H9 (cell line): ENCODE data around the gene RAB3B. TPM values are rescaled to one million over a fixed set of nuclear protein-coding genes. Genes with fewer than 3 reads are reported as not detected.

Experiments
- DNase-seq: peaks from one replicate; pipeline ENCODE4 v3.0.0-alpha.2; 2017
- H2AFZ ChIP-seq: one replicate; pipeline ENCODE4 v1.6.1; 2013; ENCODE audit warnings: mild to moderate bottlenecking, low read length, control low read depth, moderate library complexity
- H2AK5ac ChIP-seq: 2 replicates; pipeline ENCODE4 v1.6.1; 2013; ENCODE audit warnings: low read length, control low read depth, mixed read lengths; ENCODE audit not compliant: insufficient read length
- H2BK120ac ChIP-seq: one replicate; pipeline ENCODE4 v1.6.1; 2013; ENCODE audit warnings: low read depth, mild to moderate bottlenecking, low read length, control low read depth, inconsistent platforms; ENCODE audit not compliant: poor library complexity, severe bottlenecking
- H2BK12ac ChIP-seq: 2 replicates; pipeline ENCODE4 v1.6.1; 2013; ENCODE audit warnings: low read length, control low read depth, mixed read lengths, low read depth; ENCODE audit not compliant: insufficient read length
- H2BK15ac ChIP-seq: 2 replicates; pipeline ENCODE4 v1.6.1; 2013; ENCODE audit warnings: low read depth, low read length, control low read depth
- H2BK20ac ChIP-seq: one replicate; pipeline ENCODE4 v1.6.1; 2013; ENCODE audit warnings: low read depth, mild to moderate bottlenecking, low read length, control low read depth, inconsistent platforms; ENCODE audit not compliant: poor library complexity, severe bottlenecking
- H2BK5ac ChIP-seq: 2 replicates; pipeline ENCODE4 v1.6.1; 2013; ENCODE audit warnings: low read length, control low read depth, mixed read lengths; ENCODE audit not compliant: insufficient read length
- H3K14ac ChIP-seq: 2 replicates; pipeline ENCODE4 v1.6.1; 2013; ENCODE audit warnings: low read length, control low read depth; ENCODE audit not compliant: insufficient read depth
- H3K18ac ChIP-seq: 2 replicates; pipeline ENCODE4 v1.6.1; 2013; ENCODE audit warnings: low read depth, mild to moderate bottlenecking, mixed read lengths, low read length, control low read depth; ENCODE audit not compliant: insufficient read length
- H3K23ac ChIP-seq: 2 replicates; pipeline ENCODE4 v1.6.1; 2013; ENCODE audit warnings: low read length, control low read depth, mixed read lengths, low read depth; ENCODE audit not compliant: insufficient read length
- H3K23me2 ChIP-seq: 2 replicates; pipeline ENCODE4 v1.6.1; 2013; ENCODE audit warnings: low read depth, mild to moderate bottlenecking, mixed read lengths, low read length, control low read depth; ENCODE audit not compliant: insufficient read length, poor library complexity, severe bottlenecking
- H3K27ac ChIP-seq: 2 replicates; pipeline ENCODE4 v1.5.1; 2013; ENCODE audit warnings: low read length, control low read depth, mixed read lengths, low read depth; ENCODE audit not compliant: insufficient read length
- H3K27me3 ChIP-seq: 2 replicates; pipeline ENCODE4 v1.6.1; 2013; ENCODE audit warnings: low read length, control low read depth, inconsistent platforms; ENCODE audit not compliant: insufficient read depth
- H3K4ac ChIP-seq: 2 replicates; pipeline ENCODE4 v1.6.1; 2013; ENCODE audit warnings: low read depth, mild to moderate bottlenecking, control low read depth, inconsistent platforms, low read length, moderate library complexity
- H3K4me1 ChIP-seq: 2 replicates; pipeline ENCODE4 v1.6.1; 2013; ENCODE audit warnings: low read length, control low read depth, inconsistent platforms; ENCODE audit not compliant: insufficient read depth
- H3K4me2 ChIP-seq: 2 replicates; pipeline ENCODE4 v1.6.1; 2013; ENCODE audit warnings: low read length, control low read depth, mixed read lengths; ENCODE audit not compliant: insufficient read length, insufficient read depth
- H3K56ac ChIP-seq: 2 replicates; pipeline ENCODE4 v1.6.1; 2013; ENCODE audit warnings: low read depth, mild to moderate bottlenecking, mixed read lengths, low read length, control low read depth; ENCODE audit not compliant: insufficient read length
- H3K79me1 ChIP-seq: 2 replicates; pipeline ENCODE4 v1.6.1; 2013; ENCODE audit warnings: low read depth, mild to moderate bottlenecking, moderate library complexity, low read length, control low read depth, inconsistent platforms; ENCODE audit not compliant: insufficient read depth, poor library complexity, severe bottlenecking
- H3K79me2 ChIP-seq: 2 replicates; pipeline ENCODE4 v1.6.1; 2013; ENCODE audit warnings: low read length, control low read depth, inconsistent platforms; ENCODE audit not compliant: insufficient read depth
- H3K9ac ChIP-seq: 2 replicates; pipeline ENCODE4 v1.6.1; 2013; ENCODE audit warnings: low read length, control low read depth, mixed read lengths; ENCODE audit not compliant: insufficient read length; ENCODE audit errors: extremely low read depth
- H3K9me3 ChIP-seq: one replicate; pipeline ENCODE4 v1.6.1; 2013; ENCODE audit warnings: low read depth, low read length, inconsistent platforms; ENCODE audit not compliant: control insufficient read depth
- H3T11ph ChIP-seq: one replicate; pipeline ENCODE4 v1.6.1; 2013; ENCODE audit warnings: mild to moderate bottlenecking, low read length, control low read depth, inconsistent platforms
- H4K20me1 ChIP-seq: one replicate; pipeline ENCODE4 v1.6.1; 2013; ENCODE audit not compliant: control insufficient read depth, insufficient read length, insufficient read depth
- H4K5ac ChIP-seq: 2 replicates; pipeline ENCODE4 v1.6.1; 2013; ENCODE audit warnings: low read depth, mild to moderate bottlenecking, mixed read lengths, low read length, control low read depth; ENCODE audit not compliant: insufficient read length
- H4K8ac ChIP-seq: replicated peaks from 2 replicates; pipeline ENCODE4 v1.6.1; 2013; ENCODE audit warnings: low read length, control low read depth, mixed read lengths, low read depth; ENCODE audit not compliant: insufficient read length
- H4K91ac ChIP-seq: 2 replicates; pipeline ENCODE4 v1.6.1; 2013; ENCODE audit warnings: low read depth, mild to moderate bottlenecking, moderate library complexity, mixed read lengths, low read length, control low read depth; ENCODE audit not compliant: insufficient read length
- H3K27ac Mint-ChIP-seq, 3 experiments: 2 replicates in 2 of 3; 3 replicates in 1 of 3; pipeline ENCODE4 v1.8.0; 2020 to 2021; ENCODE audit warnings: mixed read lengths in 3 of 3, mild to moderate bottlenecking in 1 of 3, moderate library complexity in 1 of 3
- H3K27me3 Mint-ChIP-seq: 2 replicates; pipeline ENCODE4 v1.8.0; 2021; ENCODE audit warnings: low read depth, mild to moderate bottlenecking, moderate library complexity, mixed read lengths
- H3K36me3 Mint-ChIP-seq, 3 experiments: 2 replicates in 2 of 3; 3 replicates in 1 of 3; pipeline ENCODE4 v1.8.0; 2020 to 2021; ENCODE audit warnings: low read depth in 3 of 3, mixed read lengths in 3 of 3; ENCODE audit not compliant: insufficient read depth in 1 of 3
- H3K4me1 Mint-ChIP-seq, 2 experiments: 2 replicates each; pipeline ENCODE4 v1.8.0; 2020; ENCODE audit warnings: mixed read lengths in 2 of 2
- H3K4me3 Mint-ChIP-seq, 2 experiments: 2 replicates in 1 of 2; 3 replicates in 1 of 2; pipeline ENCODE4 v1.8.0; 2020 to 2021; ENCODE audit warnings: mild to moderate bottlenecking in 2 of 2, mixed read lengths in 2 of 2, moderate library complexity in 1 of 2
- H3K9me3 Mint-ChIP-seq, 2 experiments: 2 replicates in 1 of 2; 3 replicates in 1 of 2; pipeline ENCODE4 v1.8.0; 2020; ENCODE audit warnings: mild to moderate bottlenecking in 2 of 2, mixed read lengths in 2 of 2, moderate library complexity in 1 of 2
- total RNA-seq: library from RNA; stranded (reverse); gene quantifications from 2 replicates; pipeline ENCODE4 v1.2.1, GENCODE V29; 2021
- TF ChIP-seq, protein P1 (sequence below): fragments of 200-600 bp; sonication (generic); conservative IDR thresholded peaks from 3 replicates; pipeline ENCODE4 v1.8.0; 2021; ENCODE audit warnings: antibody characterized with exemption, mild to moderate bottlenecking

Gene RAB3B
- total RNA-seq, 1 experiment from 2014 or later, result 30.6 TPM

DNA sequence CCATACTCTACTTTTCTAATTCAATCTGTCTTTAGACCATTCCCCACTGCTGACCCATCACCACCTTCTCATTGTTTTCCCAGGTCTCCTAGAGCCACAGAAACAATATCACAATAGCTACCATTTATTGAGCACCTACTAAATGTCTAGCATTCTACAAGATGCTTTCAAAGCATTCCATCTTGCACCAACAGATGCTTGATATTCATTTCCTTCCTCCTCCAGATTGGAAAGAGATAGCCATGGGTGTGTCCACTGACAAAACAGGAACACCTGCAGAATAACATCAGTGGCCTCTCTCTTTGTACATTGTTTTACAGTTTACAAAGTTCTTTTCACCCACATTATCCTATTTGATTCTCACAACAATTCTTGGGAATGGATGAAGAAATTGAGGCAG is 2.2 kb downstream of the RAB3B start:
- H2AFZ ChIP-seq, result no peak overlapping the region
- H3K79me2 ChIP-seq, result no peaks in the 10 kb centered on the region; the same call in 1 of the 2 replicates
- H3K79me1 ChIP-seq, result peaks cover 7% of the 10 kb centered on the region
- no peak overlapping the region for H3K23ac ChIP-seq
- H2AK5ac ChIP-seq, result no peak overlapping the region
- no peak overlapping the region for H4K5ac ChIP-seq
- Mint-ChIP-seq H3K27me3 (peaks cover 20% of the 10 kb centered on the region), H3K4me3 (peak overlapping the region; percentile 37 to 93; a peak in 4 of 5 replicates), H3K4me1 (peaks cover 28 to 31% of the 10 kb centered on the region in 2 experiments), H3K9me3 (no peaks in the 10 kb centered on the region), H3K27ac (no peak overlapping the region), H3K36me3 (peaks cover 4 to 17% (median 15%) of the 10 kb centered on the region in 3 experiments; a peak in 6 of 7 replicates)
- no peak overlapping the region for H4K8ac ChIP-seq
- H4K20me1 ChIP-seq, result no peaks in the 10 kb centered on the region
- H2BK20ac ChIP-seq, result no peak overlapping the region
- H2BK5ac ChIP-seq, result no peak overlapping the region
- TF ChIP-seq, protein P1, sequence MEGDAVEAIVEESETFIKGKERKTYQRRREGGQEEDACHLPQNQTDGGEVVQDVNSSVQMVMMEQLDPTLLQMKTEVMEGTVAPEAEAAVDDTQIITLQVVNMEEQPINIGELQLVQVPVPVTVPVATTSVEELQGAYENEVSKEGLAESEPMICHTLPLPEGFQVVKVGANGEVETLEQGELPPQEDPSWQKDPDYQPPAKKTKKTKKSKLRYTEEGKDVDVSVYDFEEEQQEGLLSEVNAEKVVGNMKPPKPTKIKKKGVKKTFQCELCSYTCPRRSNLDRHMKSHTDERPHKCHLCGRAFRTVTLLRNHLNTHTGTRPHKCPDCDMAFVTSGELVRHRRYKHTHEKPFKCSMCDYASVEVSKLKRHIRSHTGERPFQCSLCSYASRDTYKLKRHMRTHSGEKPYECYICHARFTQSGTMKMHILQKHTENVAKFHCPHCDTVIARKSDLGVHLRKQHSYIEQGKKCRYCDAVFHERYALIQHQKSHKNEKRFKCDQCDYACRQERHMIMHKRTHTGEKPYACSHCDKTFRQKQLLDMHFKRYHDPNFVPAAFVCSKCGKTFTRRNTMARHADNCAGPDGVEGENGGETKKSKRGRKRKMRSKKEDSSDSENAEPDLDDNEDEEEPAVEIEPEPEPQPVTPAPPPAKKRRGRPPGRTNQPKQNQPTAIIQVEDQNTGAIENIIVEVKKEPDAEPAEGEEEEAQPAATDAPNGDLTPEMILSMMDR, result no peak
- no peak overlapping the region for H3K4me2 ChIP-seq
- no peaks in the 10 kb centered on the region for H3K27me3 ChIP-seq
- H3K56ac ChIP-seq, result no peak overlapping the region
- no peak for DNase-seq
- H2BK15ac ChIP-seq, result no peak overlapping the region
- H3K4ac ChIP-seq, result no peak overlapping the region
- no peak overlapping the region for H3K9ac ChIP-seq
- peaks cover 12% of the 10 kb centered on the region for H3K23me2 ChIP-seq
- H2BK12ac ChIP-seq, result no peak overlapping the region
- no peaks in the 10 kb centered on the region for H3K4me1 ChIP-seq
- H3T11ph ChIP-seq, result no peak overlapping the region
- H2BK120ac ChIP-seq, result no peak overlapping the region
- H3K18ac ChIP-seq, result no peak overlapping the region
- H3K27ac ChIP-seq, result no peak overlapping the region
- no peaks in the 10 kb centered on the region for H3K9me3 ChIP-seq
- no peak overlapping the region for H4K91ac ChIP-seq
- no peak overlapping the region for H3K14ac ChIP-seq
